Liver (tissue), 9 donors: Measurements from ENCODE around the gene SLC29A3. TPM values are rescaled to one million over a fixed set of nuclear protein-coding genes. Genes with fewer than 3 reads are reported as not detected.
A peak's percentile ranks its signal among the peaks of the same experiment; 100 is the strongest.

Experiments
- DNase-seq: peaks from one replicate; pipeline ENCODE4 v3.0.0-alpha.2; 2017; ENCODE audit warnings: low spot score
- H3K27ac ChIP-seq, 2 donors: one replicate each; pipeline ENCODE4 v1.7.0; 2013; ENCODE audit warnings: inconsistent platforms in 2 of 2, low read length in 2 of 2, control low read depth in 1 of 2, low read depth in 1 of 2, mild to moderate bottlenecking in 1 of 2
- H3K27me3 ChIP-seq, 4 donors: one replicate each; pipeline versions ENCODE4 v1.6.1 to v1.7.0; 2013; ENCODE audit warnings: low read length in 3 of 4, inconsistent platforms in 1 of 4, mild to moderate bottlenecking in 1 of 4, moderate library complexity in 1 of 4; ENCODE audit not compliant: control insufficient read depth in 4 of 4, insufficient read depth in 4 of 4
- H3K36me3 ChIP-seq, 4 donors: one replicate each; pipeline versions ENCODE4 v1.6.1 to v1.7.0; 2013; ENCODE audit warnings: low read length in 3 of 4, mild to moderate bottlenecking in 3 of 4, low read depth in 1 of 4, moderate library complexity in 1 of 4; ENCODE audit not compliant: control insufficient read depth in 4 of 4, insufficient read depth in 3 of 4
- H3K4me1 ChIP-seq, 4 donors: one replicate each; pipeline versions ENCODE4 v1.6.1 to v1.7.0; 2013; ENCODE audit warnings: low read length in 3 of 4, mild to moderate bottlenecking in 3 of 4, moderate library complexity in 1 of 4; ENCODE audit not compliant: control insufficient read depth in 4 of 4, insufficient read depth in 4 of 4
- H3K4me3 ChIP-seq, 3 donors: one replicate each; pipeline versions ENCODE4 v1.6.1 to v1.7.0; 2013; ENCODE audit warnings: low read length in 3 of 3, control low read depth in 1 of 3, low read depth in 1 of 3, mild to moderate bottlenecking in 1 of 3
- H3K9ac ChIP-seq, 2 donors: one replicate each; pipeline ENCODE4 v1.7.0; 2013; ENCODE audit warnings: low read length in 2 of 2, mild to moderate bottlenecking in 2 of 2, moderate library complexity in 2 of 2, control low read depth in 1 of 2, low read depth in 1 of 2
- H3K9me3 ChIP-seq, 4 donors: one replicate each; pipeline versions ENCODE4 v1.6.1 to v1.7.0; 2013; ENCODE audit warnings: low read length in 3 of 4; ENCODE audit not compliant: control insufficient read depth in 4 of 4
- CTCF ChIP-seq: fragments of 150-350 bp; IDR thresholded peaks from 2 replicates; pipeline ENCODE4 v1.5.1; 2017; ENCODE audit warnings: improper control_type of control experiment, low read depth, low read length; ENCODE audit not compliant: missing input control
- FOXA1 ChIP-seq: IDR thresholded peaks from 2 replicates; pipeline ENCODE4 v1.6.1; 2016; ENCODE audit warnings: antibody characterized with exemption
- GABPA ChIP-seq, 2 donors: IDR thresholded peaks in 1 of 2; conservative IDR thresholded peaks in 1 of 2; 2 replicates each; pipeline ENCODE4 v1.6.1; 2016; ENCODE audit warnings: antibody characterized with exemption in 2 of 2, mild to moderate bottlenecking in 1 of 2, moderate library complexity in 1 of 2
- HNF4G ChIP-seq: IDR thresholded peaks from 2 replicates; pipeline ENCODE4 v1.6.1; 2016; ENCODE audit warnings: antibody characterized with exemption
- RAD21 ChIP-seq, 2 donors: IDR thresholded peaks; 2 replicates each; pipeline ENCODE4 v1.6.1; 2016; ENCODE audit warnings: antibody characterized with exemption in 2 of 2, mild to moderate bottlenecking in 2 of 2
- RXRA ChIP-seq, 2 donors: IDR thresholded peaks; 2 replicates each; pipeline ENCODE4 v1.6.1; 2017 to 2018; ENCODE audit warnings: antibody characterized with exemption in 2 of 2, mild to moderate bottlenecking in 1 of 2
- SP1 ChIP-seq: IDR thresholded peaks from 2 replicates; pipeline ENCODE4 v1.6.1; 2018; ENCODE audit warnings: antibody characterized with exemption, mild to moderate bottlenecking
- YY1 ChIP-seq: IDR thresholded peaks from 2 replicates; pipeline ENCODE4 v1.6.1; 2016; ENCODE audit warnings: antibody characterized with exemption, mild to moderate bottlenecking
- WGBS: extraction: QIAGEN DNeasy Blood & Tissue Kit; methylation state at CpG from one replicate; pipeline ENCODE4 v1.1.7; 2013; 5-methylcytosine and 5-hydroxymethylcytosine counted together
- polyA plus RNA-seq, 2 donors: library from polyadenylated mRNA; stranded (reverse) in 1 of 2; unstranded in 1 of 2; fragments of 200-250 nt in 1 of 2; fragments of >200 nt in 1 of 2; fragmentation: Nextera tagmentation in 1 of 2; extraction: Ambion mirVana in 1 of 2; gene quantifications; one replicate each; pipeline versions ENCODE4 v1.2.1 to v1.2.3, GENCODE V29; 2013 to 2015
- total RNA-seq, 2 donors: library from RNA; depleted of rRNA; stranded (reverse); fragments of >200 nt; gene quantifications; one replicate each; pipeline ENCODE4 v1.2.3, GENCODE V29; 2014
- TF ChIP-seq, protein P1 (sequence below): IDR thresholded peaks from 2 replicates; pipeline ENCODE4 v1.6.1; 2016; ENCODE audit warnings: antibody characterized with exemption
- TF ChIP-seq, protein P2 (sequence below): IDR thresholded peaks from 2 replicates; pipeline ENCODE4 v1.6.1; 2016; ENCODE audit warnings: antibody characterized with exemption, mild to moderate bottlenecking
- donor health status: healthy.
- donor health status: healthy.
- donor health status: healthy.
- donor health status: healthy.
- donor health status: healthy.

The SLC29A3 gene
- total and polyA plus RNA-seq, 4 donors, result 3.1 to 11.9 (median 5.3) TPM

DNA sequence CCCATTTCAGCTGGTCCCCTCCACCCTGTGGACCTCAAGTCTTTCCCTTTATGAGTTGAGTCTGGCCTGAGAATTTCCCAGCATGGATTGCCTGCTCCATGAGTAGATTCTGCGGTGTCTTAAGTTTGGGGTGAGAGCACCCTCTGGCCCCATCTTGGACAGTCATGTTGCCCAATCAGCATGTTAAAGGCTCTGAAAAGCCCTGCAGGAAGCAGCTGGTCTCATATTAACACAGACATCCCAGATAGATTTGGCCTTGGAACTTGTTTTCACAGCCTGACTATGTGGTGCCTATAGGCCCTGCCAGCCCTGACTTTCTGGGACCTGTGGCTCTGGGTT lies 15.5 kb upstream of the SLC29A3 start (continued):
- TF ChIP-seq SP1 (no peak), GABPA (IDR thresholded peaks at IDR 0.05 in 1 of 2, conservative IDR thresholded peaks at IDR 0.05 in 1 of 2) (no peak)
- TF ChIP-seq, protein P1, sequence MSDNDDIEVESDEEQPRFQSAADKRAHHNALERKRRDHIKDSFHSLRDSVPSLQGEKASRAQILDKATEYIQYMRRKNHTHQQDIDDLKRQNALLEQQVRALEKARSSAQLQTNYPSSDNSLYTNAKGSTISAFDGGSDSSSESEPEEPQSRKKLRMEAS, result no peak

DNA sequence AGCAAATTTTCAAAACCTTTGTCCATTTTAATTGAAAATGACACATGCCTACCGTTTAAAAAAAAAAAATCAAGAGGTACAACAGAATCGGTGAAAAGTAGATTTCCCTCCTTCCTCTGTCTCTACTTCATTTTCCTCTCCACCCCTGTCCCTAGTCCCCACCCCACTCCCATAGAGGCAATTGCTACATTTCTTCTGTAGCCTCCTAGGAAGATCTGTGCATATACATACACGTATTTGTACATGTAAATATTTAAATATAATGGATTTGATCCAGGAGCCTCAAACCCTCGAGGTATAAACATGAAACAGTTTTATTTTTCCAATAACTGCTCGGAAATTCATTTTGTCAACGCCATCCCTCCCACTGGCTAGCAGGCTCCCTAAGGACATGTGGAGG lies 14.1 kb upstream of the SLC29A3 start:
- Histone ChIP-seq H3K4me1 (peaks cover 6 to 25% (median 18%) of the 10 kb centered on the region in 4 donors), H3K27me3 (no peaks in the 10 kb centered on the region), H3K4me3 (no peak overlapping the region), H3K9me3 (no peaks in the 10 kb centered on the region), H3K9ac (no peak overlapping the region), H3K36me3 (no peaks in the 10 kb centered on the region), H3K27ac (no peak overlapping the region)
- DNase-seq, result no peak
- no peak for TF ChIP-seq RXRA (IDR thresholded peaks at IDR 0.05)
- no peak for TF ChIP-seq FOXA1
- TF ChIP-seq HNF4G, result no peak
- no peak for TF ChIP-seq SP1
- TF ChIP-seq GABPA (IDR thresholded peaks at IDR 0.05 in 1 of 2, conservative IDR thresholded peaks at IDR 0.05 in 1 of 2), result no peak
- TF ChIP-seq, protein P2, sequence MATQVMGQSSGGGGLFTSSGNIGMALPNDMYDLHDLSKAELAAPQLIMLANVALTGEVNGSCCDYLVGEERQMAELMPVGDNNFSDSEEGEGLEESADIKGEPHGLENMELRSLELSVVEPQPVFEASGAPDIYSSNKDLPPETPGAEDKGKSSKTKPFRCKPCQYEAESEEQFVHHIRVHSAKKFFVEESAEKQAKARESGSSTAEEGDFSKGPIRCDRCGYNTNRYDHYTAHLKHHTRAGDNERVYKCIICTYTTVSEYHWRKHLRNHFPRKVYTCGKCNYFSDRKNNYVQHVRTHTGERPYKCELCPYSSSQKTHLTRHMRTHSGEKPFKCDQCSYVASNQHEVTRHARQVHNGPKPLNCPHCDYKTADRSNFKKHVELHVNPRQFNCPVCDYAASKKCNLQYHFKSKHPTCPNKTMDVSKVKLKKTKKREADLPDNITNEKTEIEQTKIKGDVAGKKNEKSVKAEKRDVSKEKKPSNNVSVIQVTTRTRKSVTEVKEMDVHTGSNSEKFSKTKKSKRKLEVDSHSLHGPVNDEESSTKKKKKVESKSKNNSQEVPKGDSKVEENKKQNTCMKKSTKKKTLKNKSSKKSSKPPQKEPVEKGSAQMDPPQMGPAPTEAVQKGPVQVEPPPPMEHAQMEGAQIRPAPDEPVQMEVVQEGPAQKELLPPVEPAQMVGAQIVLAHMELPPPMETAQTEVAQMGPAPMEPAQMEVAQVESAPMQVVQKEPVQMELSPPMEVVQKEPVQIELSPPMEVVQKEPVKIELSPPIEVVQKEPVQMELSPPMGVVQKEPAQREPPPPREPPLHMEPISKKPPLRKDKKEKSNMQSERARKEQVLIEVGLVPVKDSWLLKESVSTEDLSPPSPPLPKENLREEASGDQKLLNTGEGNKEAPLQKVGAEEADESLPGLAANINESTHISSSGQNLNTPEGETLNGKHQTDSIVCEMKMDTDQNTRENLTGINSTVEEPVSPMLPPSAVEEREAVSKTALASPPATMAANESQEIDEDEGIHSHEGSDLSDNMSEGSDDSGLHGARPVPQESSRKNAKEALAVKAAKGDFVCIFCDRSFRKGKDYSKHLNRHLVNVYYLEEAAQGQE, result no peak
- TF ChIP-seq RAD21 (IDR thresholded peaks at IDR 0.05), result no peak
- no peak for TF ChIP-seq CTCF
- WGBS, result 81% methylated on average over 6 of the region's 6 CpGs

GRCh38 chr10:71306979-71307378 lies 12.1 kb upstream of the SLC29A3 start:
- Histone ChIP-seq H3K27ac (peak overlapping the region in 1 of 2 donors; percentile 17), H3K27me3 (no peaks in the 10 kb centered on the region), H3K36me3 (no peaks in the 10 kb centered on the region), H3K4me3 (no peak overlapping the region), H3K9me3 (no peaks in the 10 kb centered on the region), H3K4me1 (peaks cover 9 to 25% (median 18%) of the 10 kb centered on the region in 4 donors), H3K9ac (no peak overlapping the region)
- TF ChIP-seq FOXA1 (no peak), RXRA (IDR thresholded peaks at IDR 0.05) (no peak), SP1 (no peak), YY1 (no peak)
- no peak for DNase-seq
- 83% methylated on average over 3 of the region's 3 CpGs for WGBS
